Stimulated activated CD8-positive, alpha-beta memory T cell treated with anti-CD3 and anti-CD28 coated beads, Interleukin-15, amount 100 ng/mL, for 4 hours (primary cell): Measurements from ENCODE around the gene TSC2.
"Not testable (repeated sequence)": the region's sequence is repeated elsewhere in the genome, so short reads cannot be mapped to it uniquely, and the experiment has no call there.

Experiments used
- DNase-seq, 2 donors: peaks; one replicate each; pipeline ENCODE4 v3.0.0-alpha.2; 2020; ENCODE audit warnings: low read depth in 2 of 2

Gene TSC2

DNA sequence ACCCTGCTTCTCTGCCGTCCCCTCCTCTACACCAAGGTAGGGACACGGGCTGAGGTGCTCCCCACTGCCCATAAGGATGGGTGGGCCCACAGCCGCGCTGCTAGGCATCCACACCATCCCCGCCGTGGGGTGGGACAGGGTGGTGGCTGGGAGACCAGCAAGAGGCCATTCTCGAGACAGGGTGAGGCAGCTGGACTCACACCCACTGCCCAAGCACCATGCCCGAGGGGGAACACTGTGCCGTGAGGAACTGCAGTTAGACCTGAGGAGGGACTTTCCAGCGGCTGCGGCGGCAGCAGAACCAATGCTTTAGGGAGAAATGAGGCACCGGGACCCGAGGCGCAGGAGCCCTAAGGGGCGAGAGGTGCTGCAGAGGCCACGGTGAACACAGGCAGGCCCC is 74.6 kb downstream of the TSC2 start:
- no peak for DNase-seq

- not testable (repeated sequence) for DNase-seq
These were observed 75.3 kb downstream of the TSC2 start for GRCh38 chr16:2122934-2123683.

GRCh38 chr16:2123706-2124376 is 76.1 kb downstream of the TSC2 start:
- not testable (repeated sequence) for DNase-seq

DNA sequence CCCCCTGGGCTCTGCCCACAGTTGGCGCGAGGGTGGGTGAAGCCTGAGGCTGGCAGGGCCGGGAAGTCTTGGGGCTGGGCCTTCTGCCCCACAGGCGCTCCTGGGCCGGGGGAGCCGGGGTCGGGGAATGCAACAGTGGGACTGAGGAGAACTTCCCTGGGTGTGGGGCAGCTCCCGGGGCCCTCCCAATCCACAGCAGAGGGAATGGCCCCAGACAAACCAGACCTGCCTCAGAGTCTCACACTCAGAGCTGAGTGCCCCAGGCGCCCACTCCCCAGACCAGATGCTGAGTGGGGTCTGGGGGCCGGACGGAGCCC is 76.5 kb downstream of the TSC2 start:
- DNase-seq, result not testable (repeated sequence)

- not testable (repeated sequence) for DNase-seq
These were observed 77.1 kb downstream of the TSC2 start for GRCh38 chr16:2124694-2125444.

GRCh38 chr16:2125609-2126008 is 77.8 kb downstream of the TSC2 start:
- not testable (repeated sequence) for DNase-seq

GRCh38 chr16:2126161-2126743 is 78.5 kb downstream of the TSC2 start:
- DNase-seq, result not testable (repeated sequence)

DNA sequence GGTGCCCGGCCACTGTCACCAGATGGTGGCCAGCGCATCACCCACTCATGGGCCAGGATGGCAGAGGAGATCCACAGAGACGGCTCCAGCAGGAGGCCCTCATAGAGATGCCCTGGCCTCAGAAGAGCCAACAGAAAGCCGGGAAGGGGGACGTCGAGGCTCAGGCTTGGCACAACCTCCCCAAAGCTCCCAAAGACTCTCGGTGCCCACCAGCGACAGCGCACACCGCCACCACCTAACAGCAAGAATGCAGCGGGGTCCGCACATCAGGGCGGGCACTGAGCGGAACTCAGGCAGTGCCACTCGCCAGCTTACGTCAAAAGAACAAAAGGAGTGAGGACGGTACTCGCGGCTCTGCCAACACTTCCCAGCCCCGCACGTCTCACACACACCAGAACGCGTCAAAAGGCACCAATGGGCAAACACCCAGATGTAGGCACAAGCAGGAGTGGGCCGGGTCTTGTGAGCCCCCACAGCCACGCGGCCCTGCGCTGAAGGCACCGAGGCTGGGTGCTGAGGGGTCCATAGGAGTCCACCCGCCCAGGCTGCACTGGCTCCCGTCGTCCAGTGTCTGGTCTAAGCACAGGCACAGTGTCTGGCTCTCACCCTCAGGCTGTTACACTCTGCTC is 79.3 kb downstream of the TSC2 start:
- not testable (repeated sequence) for DNase-seq

GRCh38 chr16:2127630-2128280 is 80.0 kb downstream of the TSC2 start:
- not testable (repeated sequence) for DNase-seq

DNA sequence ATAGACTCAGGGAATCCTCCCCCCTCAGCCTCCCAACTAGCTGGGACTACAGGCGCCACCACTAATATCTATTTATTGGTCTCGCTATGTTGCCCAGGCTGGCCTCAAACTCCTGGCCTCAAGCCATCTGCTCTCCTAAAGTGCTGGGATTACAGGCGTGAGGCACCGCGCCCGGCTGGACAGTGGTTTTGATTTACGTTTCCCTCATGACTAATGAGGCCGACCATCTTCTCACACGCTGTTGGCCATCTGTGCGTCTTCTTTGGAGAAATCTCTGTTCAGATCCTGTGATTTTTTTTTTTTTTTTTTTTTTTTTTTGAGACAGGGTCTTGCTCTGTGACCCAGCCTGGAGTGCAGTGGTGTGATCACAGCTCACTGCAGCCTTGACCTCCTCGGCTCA is 81.5 kb downstream of the TSC2 start:
- not testable (repeated sequence) for DNase-seq

DNA sequence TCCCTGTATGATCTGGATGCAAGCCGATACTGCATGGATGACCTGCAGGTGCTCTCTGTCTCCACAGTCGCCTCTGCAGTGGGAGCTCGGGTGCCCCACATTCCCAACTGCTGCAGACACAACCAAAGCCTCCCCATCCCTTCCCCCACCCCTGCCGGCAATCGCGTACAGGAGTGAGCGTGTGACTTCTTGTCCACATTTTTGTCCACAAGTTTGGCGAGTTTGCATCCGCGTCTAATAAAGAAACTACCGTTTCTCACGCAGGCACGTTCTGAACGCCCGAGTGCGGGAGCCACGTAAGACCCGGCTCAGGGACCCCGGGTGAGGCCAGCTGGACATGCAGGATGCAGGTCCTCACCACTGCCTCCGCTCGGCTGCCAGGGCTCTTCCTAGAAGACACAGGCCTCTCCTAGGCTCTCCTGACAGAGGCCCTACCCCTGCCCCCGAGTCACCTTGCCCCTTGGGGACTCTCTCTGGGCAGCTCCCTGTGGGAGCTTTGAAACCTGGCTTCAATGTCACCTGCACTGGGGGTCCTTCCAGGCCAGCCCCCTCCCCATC is 82.2 kb downstream of the TSC2 start:
- DNase-seq, result not testable (repeated sequence)

- not testable (repeated sequence) for DNase-seq
These were observed 86.0 kb downstream of the TSC2 start for GRCh38 chr16:2133797-2134196.

GRCh38 chr16:2135071-2135470 is 87.3 kb downstream of the TSC2 start:
- not testable (repeated sequence) for DNase-seq

- DNase-seq, result peak; percentile 93 to 97
These were observed 88.1 kb downstream of the TSC2 start, which contains the start of gene PKD1 for GRCh38 chr16:2135770-2136490. Gene PKD1 (minus strand): TSS chr16:2135898. CDS start chr16:2135689, 209 bp downstream.
